ENCODE data around the gene DCD.

Gene DCD

GRCh38 chr12:54625598-54625997, 22.6 kb downstream of the DCD start:
- Histone ChIP-seq H3K9ac (ENCODE audit: low read depth, low read length) (no peak overlapping the region), H3K4me3 (ENCODE audit: low read length) (no peak overlapping the region), H3K9me3 (replicated peaks; ENCODE audit: low read length) (no peaks in the 10 kb centered on the region), H3K36me3 (ENCODE audit: insufficient read depth, low read length) (no peaks in the 10 kb centered on the region), H3K4me2 (ENCODE audit: low read length) (no peak overlapping the region), H3K27me3 (ENCODE audit: control insufficient read depth, insufficient read depth, low read length) (peaks cover 31% of the 10 kb centered on the region), H3K4me1 (ENCODE audit: control insufficient read depth, insufficient read depth, low read length) (no peaks in the 10 kb centered on the region)

DNA sequence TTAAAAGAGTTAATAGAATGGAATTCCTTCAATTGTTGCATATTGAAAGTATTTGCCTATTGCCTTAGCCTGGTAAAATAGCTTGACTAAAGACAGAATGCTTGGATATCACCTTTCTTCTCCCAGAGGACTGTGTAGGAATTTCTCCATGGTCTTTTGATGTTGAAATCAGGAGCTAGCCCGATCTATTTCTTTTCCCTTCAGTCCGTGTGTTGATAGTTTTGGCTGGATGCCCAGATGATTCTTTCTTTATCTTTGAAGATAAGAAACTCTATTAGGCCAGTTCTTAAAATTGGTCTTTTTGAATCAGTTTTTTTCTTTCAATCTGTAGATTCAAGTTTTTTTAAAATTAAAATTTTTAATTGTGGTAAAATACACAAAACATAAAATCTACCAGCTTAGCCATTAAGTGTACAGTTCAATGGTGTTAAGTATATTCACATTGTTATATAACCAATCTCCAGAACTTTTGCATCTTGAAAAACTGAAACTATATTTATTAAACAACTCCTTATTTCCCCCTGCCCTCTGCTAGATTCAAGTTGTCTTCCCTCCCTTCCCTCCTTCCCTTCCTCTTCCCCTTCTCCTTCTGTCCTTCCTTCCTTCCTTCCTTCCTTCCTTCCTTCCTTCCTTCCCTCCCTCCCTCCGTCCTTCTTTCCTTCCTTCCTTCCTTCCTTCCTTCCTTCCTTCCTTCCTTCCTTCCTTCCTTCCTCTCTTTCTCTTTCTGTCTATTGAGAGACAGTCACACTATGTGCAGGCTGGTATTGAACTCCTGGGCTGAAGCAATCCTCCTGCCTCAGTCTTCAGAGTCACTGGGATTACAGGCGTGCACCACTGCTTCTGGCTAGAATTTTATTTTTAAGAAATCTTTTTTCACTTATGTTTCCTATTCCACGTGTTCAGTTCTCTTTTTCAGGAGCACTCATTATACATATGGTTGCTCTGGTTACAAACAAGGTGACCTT, 23.6 kb downstream of the DCD start:
- no peaks in the 10 kb centered on the region for H3K9me3 ChIP-seq (replicated peaks; ENCODE audit: low read length)
- H3K4me1 ChIP-seq (ENCODE audit: control insufficient read depth, insufficient read depth, low read length) = no peaks in the 10 kb centered on the region
- peaks cover 27% of the 10 kb centered on the region for H3K27me3 ChIP-seq (ENCODE audit: control insufficient read depth, insufficient read depth, low read length)
- no peak overlapping the region for H3K4me2 ChIP-seq (ENCODE audit: low read length)
- no peaks in the 10 kb centered on the region for H3K36me3 ChIP-seq (ENCODE audit: insufficient read depth, low read length)
- no peak overlapping the region for H3K9ac ChIP-seq (ENCODE audit: low read depth, low read length)
- no peak overlapping the region for H3K4me3 ChIP-seq (ENCODE audit: low read length)

- H3K4me3 ChIP-seq (ENCODE audit: low read length) = no peak overlapping the region
- H3K9ac ChIP-seq (ENCODE audit: low read depth, low read length) = no peak overlapping the region
- H3K27me3 ChIP-seq (ENCODE audit: control insufficient read depth, insufficient read depth, low read length) = peaks cover 36% of the 10 kb centered on the region
- H3K4me2 ChIP-seq (ENCODE audit: low read length) = no peak overlapping the region
- H3K36me3 ChIP-seq (ENCODE audit: insufficient read depth, low read length) = no peaks in the 10 kb centered on the region
- no peaks in the 10 kb centered on the region for H3K4me1 ChIP-seq (ENCODE audit: control insufficient read depth, insufficient read depth, low read length)
- no peaks in the 10 kb centered on the region for H3K9me3 ChIP-seq (replicated peaks; ENCODE audit: low read length)
Measured at GRCh38 chr12:54622463-54623183, 25.5 kb downstream of the DCD start.

- Histone ChIP-seq H3K9me3 (replicated peaks; ENCODE audit: low read length) (no peaks in the 10 kb centered on the region), H3K9ac (ENCODE audit: low read depth, low read length) (no peak overlapping the region), H3K4me1 (ENCODE audit: control insufficient read depth, insufficient read depth, low read length) (no peaks in the 10 kb centered on the region), H3K4me2 (ENCODE audit: low read length) (no peak overlapping the region), H3K36me3 (ENCODE audit: insufficient read depth, low read length) (no peaks in the 10 kb centered on the region), H3K27me3 (ENCODE audit: control insufficient read depth, insufficient read depth, low read length) (peaks cover 40% of the 10 kb centered on the region), H3K4me3 (ENCODE audit: low read length) (no peak overlapping the region)
Measured at GRCh38 chr12:54616933-54617680, 31.1 kb downstream of the DCD start.

GRCh38 chr12:54612225-54612750, 35.9 kb downstream of the DCD start:
- Histone ChIP-seq H3K27me3 (ENCODE audit: control insufficient read depth, insufficient read depth, low read length) (peaks cover 43% of the 10 kb centered on the region), H3K9me3 (replicated peaks; ENCODE audit: low read length) (no peaks in the 10 kb centered on the region), H3K36me3 (ENCODE audit: insufficient read depth, low read length) (no peaks in the 10 kb centered on the region), H3K4me2 (ENCODE audit: low read length) (no peak overlapping the region), H3K4me3 (ENCODE audit: low read length) (no peak overlapping the region), H3K4me1 (ENCODE audit: control insufficient read depth, insufficient read depth, low read length) (no peaks in the 10 kb centered on the region), H3K9ac (ENCODE audit: low read depth, low read length) (no peak overlapping the region)

DNA sequence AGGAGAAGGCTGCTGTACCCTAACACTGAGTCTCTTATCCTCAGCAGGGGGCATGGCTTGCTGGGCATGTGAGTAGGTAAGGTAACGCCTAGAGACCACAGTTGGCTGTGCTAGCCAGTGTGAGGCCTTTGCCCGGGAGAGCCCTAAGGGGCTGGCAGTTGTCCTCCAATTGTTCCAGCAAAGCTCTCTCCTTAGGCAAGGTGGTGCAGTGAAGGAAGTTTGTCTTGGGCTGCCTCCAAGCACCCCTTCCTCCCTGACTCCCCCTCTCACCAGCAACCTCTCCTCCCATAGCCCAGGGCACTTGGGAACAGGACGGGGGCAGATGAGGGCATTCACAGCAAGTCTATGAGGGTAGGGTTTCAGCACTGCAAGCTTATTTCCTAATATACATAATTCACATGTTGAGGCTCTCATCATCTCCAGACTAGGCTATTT, 36.4 kb downstream of the DCD start:
- no peaks in the 10 kb centered on the region for H3K4me1 ChIP-seq (ENCODE audit: control insufficient read depth, insufficient read depth, low read length)
- no peak overlapping the region for H3K4me2 ChIP-seq (ENCODE audit: low read length)
- H3K27me3 ChIP-seq (ENCODE audit: control insufficient read depth, insufficient read depth, low read length) = peaks cover 38% of the 10 kb centered on the region
- no peaks in the 10 kb centered on the region for H3K9me3 ChIP-seq (replicated peaks; ENCODE audit: low read length)
- H3K4me3 ChIP-seq (ENCODE audit: low read length) = no peak overlapping the region
- no peaks in the 10 kb centered on the region for H3K36me3 ChIP-seq (ENCODE audit: insufficient read depth, low read length)
- H3K9ac ChIP-seq (ENCODE audit: low read depth, low read length) = no peak overlapping the region

DNA sequence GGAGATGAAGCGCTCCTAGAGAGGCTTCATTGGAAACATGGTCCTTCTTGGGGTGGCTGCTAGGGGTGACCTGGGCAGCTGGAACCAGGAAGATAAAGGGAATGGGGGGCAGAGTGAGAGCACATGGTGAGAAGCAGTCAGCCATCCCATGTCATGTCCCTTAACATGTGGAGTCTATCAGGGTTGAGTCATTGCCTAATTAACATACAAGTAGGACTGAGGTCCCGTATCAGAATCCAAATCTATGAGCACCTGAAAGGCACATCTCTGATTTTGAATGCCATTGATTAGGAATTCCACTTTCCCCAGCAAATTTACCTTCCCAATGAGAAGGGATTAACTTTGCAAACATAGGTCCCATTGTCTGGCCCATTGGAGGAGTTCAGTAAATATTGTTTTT, 39.4 kb downstream of the DCD start:
- Histone ChIP-seq H3K36me3 (ENCODE audit: insufficient read depth, low read length) (no peaks in the 10 kb centered on the region), H3K4me3 (ENCODE audit: low read length) (no peak overlapping the region), H3K9me3 (replicated peaks; ENCODE audit: low read length) (no peaks in the 10 kb centered on the region), H3K27me3 (ENCODE audit: control insufficient read depth, insufficient read depth, low read length) (peaks cover 30% of the 10 kb centered on the region), H3K9ac (ENCODE audit: low read depth, low read length) (no peak overlapping the region), H3K4me1 (ENCODE audit: control insufficient read depth, insufficient read depth, low read length) (no peaks in the 10 kb centered on the region), H3K4me2 (ENCODE audit: low read length) (no peak overlapping the region)

- Histone ChIP-seq H3K36me3 (ENCODE audit: insufficient read depth, low read length) (no peaks in the 10 kb centered on the region), H3K4me3 (ENCODE audit: low read length) (no peak overlapping the region), H3K9ac (ENCODE audit: low read depth, low read length) (no peak overlapping the region), H3K4me1 (ENCODE audit: control insufficient read depth, insufficient read depth, low read length) (no peaks in the 10 kb centered on the region), H3K27me3 (ENCODE audit: control insufficient read depth, insufficient read depth, low read length) (peaks cover 30% of the 10 kb centered on the region), H3K9me3 (replicated peaks; ENCODE audit: low read length) (no peaks in the 10 kb centered on the region), H3K4me2 (ENCODE audit: low read length) (no peak overlapping the region)
Measured at GRCh38 chr12:54608156-54608555, 40.0 kb downstream of the DCD start.

- H3K27me3 ChIP-seq (ENCODE audit: control insufficient read depth, insufficient read depth, low read length) = peaks cover 21% of the 10 kb centered on the region
- H3K4me3 ChIP-seq (ENCODE audit: low read length) = no peak overlapping the region
- H3K9ac ChIP-seq (ENCODE audit: low read depth, low read length) = no peak overlapping the region
- no peak overlapping the region for H3K4me2 ChIP-seq (ENCODE audit: low read length)
- no peaks in the 10 kb centered on the region for H3K36me3 ChIP-seq (ENCODE audit: insufficient read depth, low read length)
- H3K9me3 ChIP-seq (replicated peaks; ENCODE audit: low read length) = no peaks in the 10 kb centered on the region
- no peaks in the 10 kb centered on the region for H3K4me1 ChIP-seq (ENCODE audit: control insufficient read depth, insufficient read depth, low read length)
Measured at GRCh38 chr12:54606556-54606955, 41.6 kb downstream of the DCD start.

DNA sequence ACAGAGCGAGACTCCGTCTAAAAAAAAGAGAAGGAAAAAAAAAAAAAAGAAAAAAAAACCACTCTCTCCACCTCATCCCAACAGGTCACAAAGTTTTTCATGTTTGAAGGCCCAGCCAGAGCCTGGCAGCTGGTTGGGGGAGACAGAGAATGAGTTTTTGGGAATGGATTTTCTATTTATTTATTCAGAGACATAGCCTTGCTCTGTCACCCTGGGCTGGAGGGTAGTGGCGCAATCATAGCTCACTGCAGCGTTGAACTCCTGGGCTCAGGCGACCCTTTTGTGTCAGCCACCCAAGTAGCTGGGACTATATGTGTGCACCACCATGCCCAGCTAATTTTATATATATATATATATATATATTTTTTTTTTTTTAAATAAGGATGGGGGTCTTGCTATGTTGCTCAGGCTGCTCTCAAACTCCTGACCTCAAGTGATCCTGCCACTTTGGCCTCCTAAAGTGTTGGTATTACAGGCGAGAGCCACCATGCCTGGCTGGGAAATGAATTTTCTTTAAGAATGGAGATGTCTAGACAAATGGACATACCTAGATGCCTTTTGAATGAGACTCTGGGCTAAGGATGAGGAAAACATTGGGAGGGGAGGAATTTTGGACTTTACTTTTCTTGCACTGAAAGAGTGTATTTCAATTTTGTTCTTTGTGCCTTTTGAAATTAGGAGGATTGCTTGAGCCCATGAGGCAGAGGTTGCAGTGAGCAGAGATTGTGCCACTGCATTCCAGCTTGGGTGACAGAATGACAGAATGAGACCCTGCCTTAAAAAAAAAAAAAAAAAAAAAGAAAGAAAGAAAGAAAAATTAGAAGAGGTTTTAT, 42.8 kb downstream of the DCD start:
- Histone ChIP-seq H3K36me3 (ENCODE audit: insufficient read depth, low read length) (no peaks in the 10 kb centered on the region), H3K27me3 (ENCODE audit: control insufficient read depth, insufficient read depth, low read length) (peaks cover 18% of the 10 kb centered on the region), H3K4me3 (ENCODE audit: low read length) (no peak overlapping the region), H3K4me1 (ENCODE audit: control insufficient read depth, insufficient read depth, low read length) (no peaks in the 10 kb centered on the region), H3K9me3 (replicated peaks; ENCODE audit: low read length) (no peaks in the 10 kb centered on the region), H3K4me2 (ENCODE audit: low read length) (no peak overlapping the region), H3K9ac (ENCODE audit: low read depth, low read length) (no peak overlapping the region)
